ENCODE results near the gene APOL1. TPM values are rescaled to one million over a fixed set of nuclear protein-coding genes. Genes with fewer than 3 reads are reported as not detected.

The APOL1 gene
- total RNA-seq, 1 donor from 2014 or later, result not detected

- H3K36me3 ChIP-seq, result no peaks in the 10 kb centered on the region
- peak overlapping the region; percentile 19 for H3K4me3 ChIP-seq
- H2AFZ ChIP-seq (replicated peaks), result peak overlapping the region; percentile 28
- H3K9ac ChIP-seq, result no peak overlapping the region
- H3K79me2 ChIP-seq (ENCODE audit: low read depth), result no peaks in the 10 kb centered on the region
- DNase-seq (ENCODE audit: low spot score), result peak; percentile 31
- Mint-ChIP-seq H3K4me1 (peaks cover 16% of the 10 kb centered on the region), H3K27ac (no peak overlapping the region), H3K4me3 (no peak overlapping the region), H3K27me3 (ENCODE audit: insufficient read depth, low read depth) (peaks cover 4% of the 10 kb centered on the region), H3K9me3 (no peaks in the 10 kb centered on the region), H3K36me3 (no peaks in the 10 kb centered on the region)
- H3K9me3 ChIP-seq (ENCODE audit: low read depth), result no peaks in the 10 kb centered on the region
- no peak overlapping the region for H3K27ac ChIP-seq
- peak overlapping the region; percentile 60 for H3K4me2 ChIP-seq
- H4K20me1 ChIP-seq (ENCODE audit: low read depth), result no peaks in the 10 kb centered on the region
- peaks cover 16% of the 10 kb centered on the region for H3K4me1 ChIP-seq
- H3K27me3 ChIP-seq, result no peaks in the 10 kb centered on the region
- no peaks in the 10 kb centered on the region for H3F3A ChIP-seq (ENCODE audit: low read depth)
- TF ChIP-seq EZH2 (IDR thresholded peaks at IDR 0.05) (no peak), EZH2phosphoT487 (IDR thresholded peaks at IDR 0.05) (no peak)
- TF ChIP-seq, protein P1, sequence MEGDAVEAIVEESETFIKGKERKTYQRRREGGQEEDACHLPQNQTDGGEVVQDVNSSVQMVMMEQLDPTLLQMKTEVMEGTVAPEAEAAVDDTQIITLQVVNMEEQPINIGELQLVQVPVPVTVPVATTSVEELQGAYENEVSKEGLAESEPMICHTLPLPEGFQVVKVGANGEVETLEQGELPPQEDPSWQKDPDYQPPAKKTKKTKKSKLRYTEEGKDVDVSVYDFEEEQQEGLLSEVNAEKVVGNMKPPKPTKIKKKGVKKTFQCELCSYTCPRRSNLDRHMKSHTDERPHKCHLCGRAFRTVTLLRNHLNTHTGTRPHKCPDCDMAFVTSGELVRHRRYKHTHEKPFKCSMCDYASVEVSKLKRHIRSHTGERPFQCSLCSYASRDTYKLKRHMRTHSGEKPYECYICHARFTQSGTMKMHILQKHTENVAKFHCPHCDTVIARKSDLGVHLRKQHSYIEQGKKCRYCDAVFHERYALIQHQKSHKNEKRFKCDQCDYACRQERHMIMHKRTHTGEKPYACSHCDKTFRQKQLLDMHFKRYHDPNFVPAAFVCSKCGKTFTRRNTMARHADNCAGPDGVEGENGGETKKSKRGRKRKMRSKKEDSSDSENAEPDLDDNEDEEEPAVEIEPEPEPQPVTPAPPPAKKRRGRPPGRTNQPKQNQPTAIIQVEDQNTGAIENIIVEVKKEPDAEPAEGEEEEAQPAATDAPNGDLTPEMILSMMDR (IDR thresholded peaks at IDR 0.05), result no peak
Observed at GRCh38 chr22:36220451-36220921, 32.4 kb upstream of the APOL1 start.

DNA sequence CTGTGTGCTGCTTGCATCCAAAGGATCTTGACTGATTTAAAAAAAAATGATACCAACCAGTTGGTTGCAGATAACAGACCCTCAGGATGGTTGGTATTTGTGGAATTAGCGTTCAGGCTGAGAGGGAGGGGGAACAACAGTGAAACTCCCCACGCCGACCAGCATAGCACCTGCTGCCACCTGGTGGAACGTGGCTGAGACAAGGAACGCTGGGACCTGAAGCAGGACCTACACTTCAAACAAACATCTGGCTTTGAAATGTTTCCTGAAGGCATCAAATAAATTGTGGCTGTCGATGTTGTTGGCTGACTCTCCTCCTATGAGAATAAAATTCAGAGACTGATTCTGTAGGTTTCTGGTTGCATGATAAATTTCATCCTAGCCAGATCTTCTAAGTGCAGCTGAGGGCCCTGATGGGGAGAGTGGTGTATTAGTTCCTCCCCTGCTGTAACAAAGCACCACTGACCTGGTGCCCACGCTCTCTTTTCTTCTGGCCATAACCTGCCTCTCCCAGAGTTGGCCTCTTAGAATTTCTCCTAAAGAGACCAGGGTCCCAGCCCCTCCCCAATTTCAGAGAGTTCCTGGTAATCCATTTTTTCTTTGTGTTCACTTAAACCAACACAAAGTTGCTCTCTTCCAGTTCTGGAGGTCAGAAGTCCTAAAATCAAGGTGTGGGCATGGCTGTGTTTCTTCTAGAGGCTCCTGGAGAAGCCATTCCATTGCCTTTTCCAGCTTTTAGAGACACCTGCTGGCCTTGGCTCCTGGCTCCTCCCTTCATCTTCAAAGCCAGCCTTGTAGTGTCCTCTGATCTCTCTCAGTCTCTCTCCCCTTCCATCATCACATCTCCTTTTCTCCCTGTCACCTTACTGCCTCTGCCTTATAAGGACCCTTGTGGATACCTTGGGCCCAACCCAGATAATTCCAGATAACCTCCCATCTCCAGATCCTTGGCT is 30.9 kb upstream of the APOL1 start:
- H3K27ac Mint-ChIP-seq, result peak overlapping the region; percentile 50
- DNase-seq (ENCODE audit: low spot score), result peak; percentile 81

DNA sequence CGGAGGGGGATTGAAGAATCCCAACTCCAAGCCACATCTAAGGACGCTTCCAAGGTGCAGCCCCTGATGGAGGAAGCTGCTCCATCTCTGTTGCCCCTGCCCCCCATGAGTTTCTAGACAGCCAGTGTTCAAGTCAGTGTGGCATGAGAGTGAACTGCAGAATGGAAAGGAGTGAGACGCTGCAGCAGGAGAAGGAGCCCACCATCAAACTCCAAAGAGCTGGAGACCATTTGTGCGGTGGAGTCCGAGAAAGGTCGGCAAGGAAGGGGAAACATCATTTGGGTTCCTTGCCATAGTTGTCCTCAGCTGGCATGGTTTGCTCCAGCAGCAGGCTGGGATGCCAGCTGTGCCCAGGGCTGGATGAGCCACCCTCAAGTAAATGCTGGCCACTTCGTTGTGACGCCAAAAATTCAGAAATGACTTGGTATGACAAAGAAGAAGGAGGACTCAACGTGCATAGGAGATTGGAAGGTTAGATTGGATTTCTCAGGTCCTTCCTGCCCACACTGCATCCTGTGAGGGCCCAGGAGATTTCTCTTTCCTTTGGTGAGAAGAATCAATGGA is 30.0 kb upstream of the APOL1 start:
- Mint-ChIP-seq H3K4me3 (no peak overlapping the region), H3K4me1 (peaks cover 16% of the 10 kb centered on the region), H3K27me3 (ENCODE audit: insufficient read depth, low read depth) (peaks cover 5% of the 10 kb centered on the region), H3K36me3 (peaks cover 3% of the 10 kb centered on the region), H3K27ac (no peak overlapping the region), H3K9me3 (no peaks in the 10 kb centered on the region)
- H3K4me1 ChIP-seq, result peaks cover 16% of the 10 kb centered on the region
- H3K27me3 ChIP-seq, result no peaks in the 10 kb centered on the region
- H3K36me3 ChIP-seq, result no peaks in the 10 kb centered on the region
- H4K20me1 ChIP-seq (ENCODE audit: low read depth), result no peaks in the 10 kb centered on the region
- H3K79me2 ChIP-seq (ENCODE audit: low read depth), result no peaks in the 10 kb centered on the region
- H2AFZ ChIP-seq (replicated peaks), result no peak overlapping the region
- DNase-seq (ENCODE audit: low spot score), result no peak
- no peak overlapping the region for H3K9ac ChIP-seq
- H3K4me2 ChIP-seq, result no peak overlapping the region
- H3K27ac ChIP-seq, result no peak overlapping the region
- H3K4me3 ChIP-seq, result no peak overlapping the region
- no peaks in the 10 kb centered on the region for H3K9me3 ChIP-seq (ENCODE audit: low read depth)
- H3F3A ChIP-seq (ENCODE audit: low read depth), result no peaks in the 10 kb centered on the region
- TF ChIP-seq EZH2 (IDR thresholded peaks at IDR 0.05), result no peak
- TF ChIP-seq, protein P1 (IDR thresholded peaks at IDR 0.05), result no peak
- TF ChIP-seq EZH2phosphoT487 (IDR thresholded peaks at IDR 0.05), result no peak

More for the DNA sequence above, 30.9 kb upstream of the APOL1 start:
- H3K9me3 Mint-ChIP-seq, result no peaks in the 10 kb centered on the region
- Histone ChIP-seq H2AFZ (replicated peaks) (peak overlapping the region; percentile 52), H3K9me3 (ENCODE audit: low read depth) (no peaks in the 10 kb centered on the region), H3K27ac (no peak overlapping the region), H4K20me1 (ENCODE audit: low read depth) (no peaks in the 10 kb centered on the region), H3K4me3 (no peak overlapping the region), H3F3A (ENCODE audit: low read depth) (no peaks in the 10 kb centered on the region), H3K4me1 (peaks cover 16% of the 10 kb centered on the region), H3K27me3 (no peaks in the 10 kb centered on the region), H3K79me2 (ENCODE audit: low read depth) (no peaks in the 10 kb centered on the region), H3K36me3 (no peaks in the 10 kb centered on the region), H3K4me2 (peak overlapping the region; percentile 60), H3K9ac (no peak overlapping the region)
- no peaks in the 10 kb centered on the region for H3K36me3 Mint-ChIP-seq
- TF ChIP-seq, protein P1 (IDR thresholded peaks at IDR 0.05), result peak; percentile 74
- TF ChIP-seq EZH2phosphoT487 (IDR thresholded peaks at IDR 0.05), result no peak
- peaks cover 16% of the 10 kb centered on the region for H3K4me1 Mint-ChIP-seq
- peaks cover 5% of the 10 kb centered on the region for H3K27me3 Mint-ChIP-seq (ENCODE audit: insufficient read depth, low read depth)
- H3K4me3 Mint-ChIP-seq, result no peak overlapping the region

Data from neural progenitor cell (in vitro differentiated cells).